HG03571 (cell line): ENCODE data around the gene FAM200B.
A peak's percentile ranks its signal among the peaks of the same experiment; 100 is the strongest.

Source experiments
- ATAC-seq: cut with Tn5 transposase; IDR thresholded peaks from one replicate; pipeline ENCODE4 v1.9.1; 2021; ENCODE audit not compliant: unreplicated experiment

Gene FAM200B

GRCh38 chr4:15668566-15669435 is 12.8 kb upstream of the FAM200B start:
- ATAC-seq: no peak

- no peak for ATAC-seq
Observed at GRCh38 chr4:15670576-15670975, 11.1 kb upstream of the FAM200B start.

- ATAC-seq: no peak
Observed at GRCh38 chr4:15672101-15672500, 9.5 kb upstream of the FAM200B start.

- ATAC-seq: no peak
Observed at GRCh38 chr4:15673337-15673736, 8.3 kb upstream of the FAM200B start.

- no peak for ATAC-seq
Observed at GRCh38 chr4:15674046-15674445, 7.6 kb upstream of the FAM200B start.

- no peak for ATAC-seq
Observed at GRCh38 chr4:15674926-15675325, 6.7 kb upstream of the FAM200B start.

- no peak for ATAC-seq
Observed at GRCh38 chr4:15675356-15675755, 6.3 kb upstream of the FAM200B start.

DNA sequence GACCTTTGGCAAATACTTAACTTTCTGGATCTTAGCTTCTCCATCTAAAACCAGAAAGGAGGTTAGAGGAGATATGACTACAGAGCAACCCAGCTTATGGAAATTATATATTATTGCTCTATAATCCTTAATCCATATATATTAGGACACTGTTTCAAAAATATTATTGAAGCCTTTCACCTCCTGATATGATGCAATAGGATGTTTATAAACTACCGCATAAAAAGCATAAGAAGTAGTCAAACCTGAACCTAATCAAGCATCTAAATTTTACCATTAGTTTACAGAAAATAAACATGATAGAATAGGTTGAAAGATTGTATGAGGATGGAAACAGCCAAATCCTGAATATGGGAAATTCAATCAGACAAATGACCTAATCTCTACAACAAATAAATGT is 5.6 kb upstream of the FAM200B start:
- no peak for ATAC-seq

DNA sequence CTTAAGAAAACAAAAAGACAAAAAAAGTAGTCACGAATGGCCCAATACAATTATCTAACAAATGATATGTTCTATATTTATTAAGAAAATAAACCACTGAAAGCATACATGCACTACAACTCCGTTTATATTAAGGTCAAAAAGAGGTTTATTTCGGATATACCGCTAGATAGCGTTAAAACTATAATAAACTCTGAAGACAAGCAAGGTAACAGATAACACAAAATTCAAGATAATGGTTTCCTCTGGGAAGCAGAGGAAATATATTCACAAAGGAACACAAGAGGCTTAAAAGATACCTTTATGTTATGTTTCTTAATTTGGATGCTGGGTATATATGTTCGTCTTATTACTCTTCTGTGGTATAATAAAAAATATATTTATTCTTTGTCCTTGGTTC is 4.7 kb upstream of the FAM200B start:
- ATAC-seq: no peak

- ATAC-seq: no peak
Observed at GRCh38 chr4:15677507-15677988, 4.1 kb upstream of the FAM200B start.

- no peak for ATAC-seq
Observed at GRCh38 chr4:15681067-15681371, 608 bp upstream of the FAM200B start.

DNA sequence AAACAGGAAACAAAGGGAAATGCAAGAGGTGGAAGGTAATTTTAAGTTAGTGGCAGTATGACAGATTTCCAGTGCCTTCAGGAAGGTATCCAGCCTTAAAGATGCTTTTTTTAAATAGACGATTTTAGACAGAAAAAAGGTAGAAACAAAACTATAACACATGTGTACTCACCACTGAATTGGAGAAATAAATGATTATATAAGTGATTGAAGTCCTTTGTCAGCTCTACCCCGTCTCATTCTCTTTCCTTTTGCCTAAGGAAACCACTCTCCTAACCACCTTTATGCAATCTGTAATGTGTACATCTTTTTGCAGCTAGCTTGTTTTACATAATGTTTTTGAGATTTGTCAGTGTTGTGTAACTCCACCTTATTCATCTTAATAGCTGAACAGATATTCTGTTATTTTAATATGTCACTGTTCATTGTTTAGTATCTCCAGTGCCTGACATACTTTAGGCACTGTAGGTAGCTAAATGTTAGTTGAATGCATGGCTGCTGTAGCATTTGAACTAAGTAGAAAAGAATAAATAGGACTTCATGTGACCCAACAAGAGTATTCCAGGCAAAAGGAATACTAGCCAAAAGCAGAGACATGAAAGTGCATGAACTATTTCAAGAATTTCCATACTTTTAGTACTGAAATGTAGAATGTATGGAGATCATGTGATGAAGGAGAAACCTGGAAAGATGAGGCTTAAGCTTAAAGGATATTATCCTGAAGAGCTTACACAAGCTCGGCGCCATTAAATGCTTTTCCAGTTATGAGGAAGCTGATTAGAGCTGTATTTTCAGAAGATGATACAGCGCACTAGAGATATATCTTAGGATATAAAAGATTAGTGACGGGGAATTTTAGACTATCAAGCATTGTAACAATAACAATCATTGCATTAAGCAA is 865 bp downstream of the FAM200B start:
- ATAC-seq: peak; percentile 5

DNA sequence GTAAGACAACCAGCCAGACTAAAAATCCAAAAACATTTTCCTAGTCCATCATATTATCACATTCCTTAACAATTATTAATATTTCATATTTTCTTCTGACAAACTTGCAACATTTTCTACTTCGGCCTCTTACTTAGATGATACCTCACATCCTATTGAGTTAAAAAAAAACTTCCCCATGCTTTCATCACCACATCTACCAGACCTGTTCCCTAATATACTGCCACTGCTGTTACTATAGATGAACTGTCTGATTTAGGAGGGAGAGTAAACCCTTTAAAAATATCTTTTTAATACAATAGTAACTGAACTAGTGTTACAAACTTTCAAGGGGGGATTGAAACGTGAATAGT is 1.5 kb downstream of the FAM200B start:
- ATAC-seq: no peak

- no peak for ATAC-seq
Observed at GRCh38 chr4:15684498-15684897, 2.9 kb downstream of the FAM200B start.

- no peak for ATAC-seq
Observed at GRCh38 chr4:15688051-15688450, 6.4 kb downstream of the FAM200B start.

DNA sequence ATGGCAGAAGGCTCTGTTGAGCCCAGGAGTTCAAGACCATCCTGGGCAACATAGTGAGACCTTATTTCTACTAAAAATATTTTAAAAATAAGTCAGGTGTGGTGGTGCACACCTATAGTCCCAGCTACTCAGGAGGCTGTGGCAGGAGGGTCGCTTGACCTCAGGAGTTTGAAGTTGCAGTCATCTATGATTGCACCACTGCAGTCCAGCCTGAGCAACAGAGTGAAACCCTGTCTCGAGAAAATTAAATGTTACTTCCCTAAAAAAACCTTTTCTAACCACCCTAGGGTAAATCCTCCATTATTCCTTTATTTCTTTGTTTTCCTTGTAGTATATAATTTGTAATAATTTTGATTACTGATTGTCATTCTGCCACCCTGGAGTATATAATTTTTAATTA is 7.9 kb downstream of the FAM200B start:
- no peak for ATAC-seq

- no peak for ATAC-seq
Observed at GRCh38 chr4:15690020-15690809, 8.6 kb downstream of the FAM200B start.

GRCh38 chr4:15691346-15692135 is 9.9 kb downstream of the FAM200B start:
- no peak for ATAC-seq

DNA sequence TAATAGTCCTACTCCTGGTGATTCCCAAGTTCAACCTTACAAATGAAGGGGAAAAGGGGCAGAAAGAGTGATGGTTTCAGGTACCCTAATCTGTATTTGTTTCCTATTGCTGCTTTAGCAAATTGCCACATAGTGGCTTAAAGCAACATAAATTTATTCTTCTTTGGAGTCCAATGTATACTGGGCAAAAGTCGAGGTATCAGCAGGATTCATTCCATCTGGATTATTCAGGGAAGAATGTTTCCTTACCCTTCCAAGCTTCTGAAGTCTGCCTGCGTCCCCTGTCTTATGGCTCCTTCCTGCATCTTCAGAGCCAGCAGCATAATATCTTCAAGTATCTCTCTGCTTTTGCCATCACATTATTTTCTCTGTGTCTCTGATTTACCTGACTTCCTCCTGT is 11.0 kb downstream of the FAM200B start:
- no peak for ATAC-seq

- no peak for ATAC-seq
Observed at GRCh38 chr4:15694431-15694830, 12.8 kb downstream of the FAM200B start.
